H1 (cell line): ENCODE measurements around the gene SGCD. TPM values are rescaled to one million over a fixed set of nuclear protein-coding genes. Genes with fewer than 3 reads are reported as not detected.

Experiments
- CTCF ChIA-PET: fragments of 300-600 bp; sonication (Branson Sonifier 250); formaldehyde crosslinking; loops from one replicate; lab custom pipeline; 2021; ENCODE audit not compliant: partially characterized antibody; lab: Charles Lee
- POLR2A ChIA-PET: fragments of 300-600 bp; sonication (Branson Sonifier 250); formaldehyde crosslinking; loops from one replicate; lab custom pipeline; 2021; ENCODE audit warnings: inconsistent platforms; ENCODE audit not compliant: partially characterized antibody; lab: Charles Lee
- DNase-seq, 2 experiments: peaks; one replicate each; pipeline versions ENCODE4 v3.0.0 to v3.0.0-alpha.2; 2010 to 2022; ENCODE audit warnings: low spot score in 2 of 2, low read depth in 1 of 2, mixed read lengths in 1 of 2
- FAIRE-seq: peaks from 2 replicates; lab custom pipeline; 2011; peaks lifted over from hg19 to GRCh38; lab: Jason Lieb, UNC
- H2AFZ ChIP-seq: 2 replicates; pipeline ENCODE4 v1.8.1; 2012; ENCODE audit warnings: low read length, inconsistent platforms
- H2AK5ac ChIP-seq: 2 replicates; pipeline ENCODE4 v1.6.1; 2013; ENCODE audit warnings: low read depth, low read length
- H2BK120ac ChIP-seq: replicated peaks from 2 replicates; pipeline ENCODE3; 2013; ENCODE audit warnings: low read depth, low read length, inconsistent platforms
- H2BK12ac ChIP-seq: 2 replicates; pipeline ENCODE4 v1.6.1; 2013; ENCODE audit warnings: low read depth, low read length
- H2BK15ac ChIP-seq: 2 replicates; pipeline ENCODE4 v1.6.1; 2013; ENCODE audit warnings: low read length
- H2BK20ac ChIP-seq: 2 replicates; pipeline ENCODE4 v1.6.1; 2013; ENCODE audit warnings: low read length
- H2BK5ac ChIP-seq: 2 replicates; pipeline ENCODE4 v1.6.1; 2013; ENCODE audit warnings: low read depth, low read length
- H3K14ac ChIP-seq: 2 replicates; pipeline ENCODE4 v1.6.1; 2013; ENCODE audit warnings: inconsistent platforms; ENCODE audit not compliant: insufficient read length
- H3K18ac ChIP-seq: 2 replicates; pipeline ENCODE4 v1.6.1; 2013; ENCODE audit warnings: low read length; ENCODE audit errors: extremely low read depth
- H3K23ac ChIP-seq: 2 replicates; pipeline ENCODE4 v1.6.1; 2013; ENCODE audit warnings: inconsistent platforms; ENCODE audit not compliant: insufficient read length
- H3K23me2 ChIP-seq: 2 replicates; pipeline ENCODE4 v1.6.1; 2013; ENCODE audit warnings: low read depth, low read length
- H3K27ac ChIP-seq: 2 replicates; pipeline ENCODE4 v1.6.1; 2011; ENCODE audit warnings: low read depth, low read length, inconsistent platforms
- H3K27me3 ChIP-seq, 4 experiments: replicated peaks in 1 of 4; 1 replicate in 1 of 4; 2 replicates in 3 of 4; pipeline versions ENCODE4 v1.6.1 to v1.8.1; 2011 to 2013; ENCODE audit warnings: low read length in 3 of 4, mild to moderate bottlenecking in 3 of 4, inconsistent platforms in 2 of 4, mixed read lengths in 2 of 4, moderate library complexity in 1 of 4; ENCODE audit not compliant: control insufficient read depth in 3 of 4, insufficient read depth in 3 of 4; ENCODE audit errors: extremely low read depth in 1 of 4
- H3K36me3 ChIP-seq, 4 experiments: 2 replicates each; pipeline versions ENCODE4 v1.6.1 to v1.8.1; 2011 to 2013; ENCODE audit warnings: mild to moderate bottlenecking in 4 of 4, low read length in 3 of 4, moderate library complexity in 2 of 4, control low read depth in 1 of 4, inconsistent platforms in 1 of 4; ENCODE audit not compliant: insufficient read depth in 4 of 4, control insufficient read depth in 2 of 4
- H3K4ac ChIP-seq: replicated peaks from 2 replicates; pipeline ENCODE3; 2013; ENCODE audit warnings: low read length, low read depth, mixed read lengths, inconsistent platforms; ENCODE audit not compliant: insufficient read length
- H3K4me1 ChIP-seq, 4 experiments: replicated peaks in 1 of 4; 1 replicate in 1 of 4; 2 replicates in 3 of 4; pipeline versions ENCODE4 v1.6.1 to v1.8.1; 2011 to 2013; ENCODE audit warnings: low read length in 3 of 4, inconsistent platforms in 2 of 4, mixed read lengths in 1 of 4; ENCODE audit not compliant: insufficient read depth in 4 of 4, control insufficient read depth in 3 of 4
- H3K4me2 ChIP-seq, 2 experiments: 2 replicates each; pipeline versions ENCODE4 v1.6.1 to v1.8.1; 2011 to 2013; ENCODE audit warnings: low read depth in 2 of 2, low read length in 2 of 2, control low read depth in 1 of 2, inconsistent platforms in 1 of 2, mild to moderate bottlenecking in 1 of 2; ENCODE audit not compliant: insufficient read depth in 1 of 2
- H3K4me3 ChIP-seq, 4 experiments: fragments of 200-600, 300-600 bp in 1 of 4; sonication (generic), shearing (Covaris generic), sonication (Bioruptor Twin) in 1 of 4; 2 replicates each; pipeline versions ENCODE4 v1.5.1 to v1.8.1; 2011 to 2016; ENCODE audit warnings: low read length in 4 of 4, low read depth in 3 of 4, control low read depth in 2 of 4, inconsistent platforms in 2 of 4, mild to moderate bottlenecking in 2 of 4, mixed read lengths in 1 of 4, moderate library complexity in 1 of 4; ENCODE audit not compliant: insufficient read depth in 2 of 4; ENCODE audit errors: extremely low read depth in 1 of 4
- H3K56ac ChIP-seq: replicated peaks from 2 replicates; pipeline ENCODE3; 2013; ENCODE audit warnings: low read depth, mild to moderate bottlenecking, mixed read lengths, low read length, inconsistent platforms; ENCODE audit not compliant: insufficient read length
- H3K79me1 ChIP-seq: 2 replicates; pipeline ENCODE4 v1.6.1; 2013; ENCODE audit warnings: low read depth, low read length, control low read depth
- H3K79me2 ChIP-seq, 2 experiments: 2 replicates each; pipeline versions ENCODE4 v1.6.1 to v1.8.1; 2012 to 2013; ENCODE audit warnings: low read length in 2 of 2, mild to moderate bottlenecking in 2 of 2, inconsistent platforms in 1 of 2; ENCODE audit not compliant: insufficient read depth in 2 of 2, control insufficient read depth in 1 of 2
- H3K9ac ChIP-seq, 4 experiments: replicated peaks in 1 of 4; 1 replicate in 1 of 4; 2 replicates in 3 of 4; pipeline versions ENCODE4 v1.6.1 to v1.8.1; 2011 to 2013; ENCODE audit warnings: low read depth in 3 of 4, low read length in 3 of 4, control low read depth in 2 of 4, mild to moderate bottlenecking in 2 of 4, moderate library complexity in 2 of 4, inconsistent platforms in 1 of 4; ENCODE audit errors: extremely low read depth in 1 of 4
- H3K9me3 ChIP-seq, 2 experiments: 2 replicates each; pipeline versions ENCODE4 v1.6.1 to v1.8.1; 2012 to 2013; ENCODE audit warnings: mild to moderate bottlenecking in 2 of 2, moderate library complexity in 2 of 2, control low read depth in 1 of 2, inconsistent platforms in 1 of 2, low read depth in 1 of 2, low read length in 1 of 2, mixed read lengths in 1 of 2; ENCODE audit not compliant: insufficient read depth in 2 of 2
- H4K20me1 ChIP-seq, 2 experiments: replicated peaks in 1 of 2; 2 replicates each; pipeline versions ENCODE3 to v1.8.1; 2011 to 2013; ENCODE audit warnings: inconsistent platforms in 2 of 2, low read length in 2 of 2, mild to moderate bottlenecking in 1 of 2; ENCODE audit not compliant: insufficient read depth in 2 of 2, control insufficient read depth in 1 of 2
- H4K5ac ChIP-seq: 2 replicates; pipeline ENCODE4 v1.6.1; 2013; ENCODE audit warnings: low read length, low read depth, mixed read lengths, inconsistent platforms; ENCODE audit not compliant: insufficient read length
- H4K8ac ChIP-seq: 2 replicates; pipeline ENCODE4 v1.8.0; 2013; ENCODE audit warnings: mild to moderate bottlenecking, moderate library complexity, low read length, inconsistent platforms; ENCODE audit not compliant: insufficient read depth; ENCODE audit errors: extremely low read depth
- H4K91ac ChIP-seq: replicated peaks from 2 replicates; pipeline ENCODE3; 2013; ENCODE audit warnings: low read length, mixed read lengths, inconsistent platforms; ENCODE audit not compliant: insufficient read length
- ATF2 ChIP-seq: IDR thresholded peaks from 2 replicates; pipeline ENCODE4 v1.6.1; 2012; ENCODE audit warnings: low read length, inconsistent platforms
- BRCA1 ChIP-seq: IDR thresholded peaks from 2 replicates; pipeline ENCODE4 v1.6.1; 2012; ENCODE audit warnings: low read depth, low read length, improper control_type of control experiment
- CHD2 ChIP-seq: IDR thresholded peaks from 2 replicates; pipeline ENCODE4 v1.6.1; 2012; ENCODE audit warnings: low read length, improper control_type of control experiment
- CREB1 ChIP-seq: IDR thresholded peaks from 2 replicates; pipeline ENCODE4 v1.6.1; 2012; ENCODE audit warnings: inconsistent platforms
- GABPA ChIP-seq: IDR thresholded peaks from 2 replicates; pipeline ENCODE4 v1.6.1; 2011; ENCODE audit warnings: mild to moderate bottlenecking, low read length, moderate library complexity, borderline replicate concordance; ENCODE audit not compliant: insufficient read depth
- NRF1 ChIP-seq: IDR thresholded peaks from 2 replicates; pipeline ENCODE4 v1.6.1; 2011; ENCODE audit warnings: mild to moderate bottlenecking, low read depth, low read length, improper control_type of control experiment
- RNF2 ChIP-seq: fragments of 200-900, 300-1000 bp; sonication (generic); IDR thresholded peaks from 2 replicates; pipeline ENCODE4 v1.7.1; 2016; ENCODE audit warnings: borderline replicate concordance, low read depth, mild to moderate bottlenecking, antibody characterized with exemption, low read length; ENCODE audit not compliant: poor library complexity, severe bottlenecking; ENCODE audit errors: missing control alignments
- RXRA ChIP-seq: IDR thresholded peaks from 2 replicates; pipeline ENCODE4 v1.6.1; 2011; ENCODE audit warnings: low read depth, mild to moderate bottlenecking, low read length, moderate library complexity; ENCODE audit not compliant: insufficient read depth
- SIN3A ChIP-seq, 2 experiments: IDR thresholded peaks in 1 of 2; conservative IDR thresholded peaks in 1 of 2; 2 replicates each; pipeline ENCODE4 v1.6.1; 2011 to 2012; ENCODE audit warnings: low read length in 2 of 2, improper control_type of control experiment in 1 of 2, low read depth in 1 of 2, mild to moderate bottlenecking in 1 of 2
- SUZ12 ChIP-seq: fragments of 200-600 bp; sonication (generic); IDR thresholded peaks from 2 replicates; pipeline ENCODE4 v1.6.1; 2012; ENCODE audit warnings: mild to moderate bottlenecking, inconsistent platforms, low read length, moderate library complexity, mixed read lengths
- TBP ChIP-seq: IDR thresholded peaks from 2 replicates; pipeline ENCODE4 v1.6.1; 2011; ENCODE audit warnings: low read depth, low read length, improper control_type of control experiment
- YY1 ChIP-seq: IDR thresholded peaks from 2 replicates; pipeline ENCODE4 v1.6.1; 2011; ENCODE audit warnings: low read depth, mild to moderate bottlenecking, low read length
- WGBS, 2 experiments: shearing (Covaris generic) in 1 of 2; methylation state at CpG; one replicate each; pipeline versions ENCODE4 v1.1.6 to v1.1.7; 2013 to 2015; ENCODE audit warnings: low lambda C conversion rate in 2 of 2, mixed read lengths in 2 of 2, inconsistent platforms in 1 of 2, low coverage in 1 of 2, missing lambda C conversion rate in 1 of 2; ENCODE audit not compliant: insufficient replicate concordance in 2 of 2, insufficient coverage in 1 of 2, insufficient read length in 1 of 2; ENCODE audit errors: extremely low coverage in 1 of 2, missing lambda C conversion rate in 1 of 2; 5-methylcytosine and 5-hydroxymethylcytosine counted together
- polyA plus RNA-seq, 7 experiments: library from polyadenylated mRNA; depleted of rRNA in 3 of 7; stranded (reverse) in 5 of 7; unstranded in 2 of 7; fragments of >200 nt in 5 of 7; fragments of 200-250 nt in 2 of 7; gene quantifications; 1 replicate in 5 of 7; 2 replicates in 1 of 7; 4 replicates in 1 of 7; pipeline versions ENCODE4 v1.2.1 to v1.2.3, GENCODE V29; 2011 to 2013; ENCODE audit warnings: missing spikeins in 2 of 7, mixed read lengths in 2 of 7
- total RNA-seq: library from RNA; stranded (reverse); fragmentation: NEBNext Ultra II Directional; extraction: Animal tissue kit (Norgen Biotek cat#: 25700); gene quantifications from 2 replicates; pipeline ENCODE4 v1.2.1, GENCODE V29; 2021

SGCD gene
- total and polyA plus RNA-seq, 2 of the 8 experiments (the other 6 are each of a cell fraction or from before 2014, with no cell fraction given) = 0.04 to 0.08 TPM

- Histone ChIP-seq H4K8ac (no peak overlapping the region), H3K9ac (no peak overlapping the region), H3K79me2 (no peaks in the 10 kb centered on the region), H3K9me3 (no peaks in the 10 kb centered on the region), H3K4me2 (no peak overlapping the region), H2BK5ac (no peak overlapping the region), H3K27ac (no peak overlapping the region), H3K18ac (no peak overlapping the region), H2BK120ac (no peak overlapping the region), H4K5ac (no peak overlapping the region), H4K20me1 (no peaks in the 10 kb centered on the region), H3K4ac (no peak overlapping the region), H3K36me3 (no peaks in the 10 kb centered on the region), H3K27me3 (no peaks in the 10 kb centered on the region), H2BK15ac (no peak overlapping the region), H4K91ac (no peak overlapping the region), H3K79me1 (no peaks in the 10 kb centered on the region), H3K4me1 (no peaks in the 10 kb centered on the region), H2BK12ac (no peak overlapping the region; the same call in 1 of the 2 replicates), H2AFZ (no peak overlapping the region), H2BK20ac (no peak overlapping the region), H3K4me3 (no peak overlapping the region), H3K23ac (no peak overlapping the region), H2AK5ac (no peak overlapping the region), H3K23me2 (no peaks in the 10 kb centered on the region), H3K14ac (no peak overlapping the region), H3K56ac (no peak overlapping the region)
- 84% methylated on average over 1 of the region's 1 CpG; no CpG with 5 or more reads in 1 of the 2 experiments for WGBS, 2 experiments
- DNase-seq (no peak), FAIRE-seq (no peak)
- CTCF ChIA-PET = no interaction called here
- POLR2A ChIA-PET = no interaction called here
- no peak for TF ChIP-seq RXRA
- no peak for TF ChIP-seq YY1
- no peak for TF ChIP-seq NRF1
- TF ChIP-seq CHD2 = no peak
- no peak for TF ChIP-seq SUZ12
- TF ChIP-seq BRCA1 = no peak
- no peak for TF ChIP-seq ATF2
- TF ChIP-seq CREB1 = no peak
- TF ChIP-seq RNF2 = no peak
- TF ChIP-seq SIN3A (conservative IDR thresholded peaks at IDR 0.05 in 1 of 2, IDR thresholded peaks at IDR 0.05 in 1 of 2; ENCODE audit: low read depth in 1 of 2, low read length in 2 of 2) = no peak
- TF ChIP-seq TBP = no peak
- TF ChIP-seq GABPA = no peak
Observed at GRCh38 chr5:156379206-156379605, 52.2 kb downstream of the SGCD start.
